GM18909 (cell line): ENCODE data around the gene THSD7A.
A peak's percentile ranks its signal among the peaks of the same experiment; 100 is the strongest.

Experiments
- ATAC-seq: cut with Tn5 transposase; IDR thresholded peaks from one replicate; pipeline ENCODE4 v1.9.1; 2021; ENCODE audit warnings: mild to moderate bottlenecking; ENCODE audit not compliant: unreplicated experiment, poor library complexity

THSD7A gene

GRCh38 chr7:11434366-11434765 lies 397.6 kb downstream of the THSD7A start:
- no peak for ATAC-seq

DNA sequence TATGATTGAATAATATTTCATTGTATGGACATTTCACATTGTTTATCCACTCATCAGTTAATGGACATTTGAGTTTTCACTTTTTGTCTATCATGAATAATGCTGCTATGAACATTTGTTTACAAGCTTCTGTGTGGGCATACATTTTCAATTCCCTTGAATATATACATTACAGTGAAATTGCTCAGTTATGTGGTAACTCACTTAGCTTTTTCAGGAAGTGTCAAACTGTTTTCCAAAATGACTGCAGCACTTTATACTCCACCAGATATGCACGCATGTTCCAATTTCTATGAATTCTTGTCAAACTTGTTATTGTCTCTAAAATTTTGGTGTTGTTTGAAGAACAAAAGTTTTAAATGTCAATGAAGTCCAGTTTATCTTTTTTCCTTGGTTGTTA lies 401.2 kb downstream of the THSD7A start:
- ATAC-seq, result no peak

DNA sequence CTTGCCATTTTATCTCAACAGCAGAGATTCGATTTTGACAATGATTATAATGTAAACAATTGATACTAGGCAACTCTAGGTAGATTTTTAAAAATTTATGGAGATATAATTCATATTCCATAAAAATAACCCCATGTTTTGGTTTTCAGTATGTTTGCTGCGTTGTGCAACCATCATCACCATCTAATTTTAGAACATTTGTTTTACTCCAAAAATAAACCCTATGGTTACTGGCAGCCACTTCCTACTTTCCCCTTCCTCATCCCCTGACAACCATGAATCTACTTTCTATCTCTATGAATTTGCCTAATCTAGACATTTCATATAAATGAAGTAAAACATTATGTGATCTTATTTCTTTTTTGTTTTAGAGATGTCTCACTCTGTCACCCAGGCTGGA lies 401.9 kb downstream of the THSD7A start:
- ATAC-seq, result no peak

GRCh38 chr7:11428877-11429581 lies 403.0 kb downstream of the THSD7A start:
- ATAC-seq, result no peak

DNA sequence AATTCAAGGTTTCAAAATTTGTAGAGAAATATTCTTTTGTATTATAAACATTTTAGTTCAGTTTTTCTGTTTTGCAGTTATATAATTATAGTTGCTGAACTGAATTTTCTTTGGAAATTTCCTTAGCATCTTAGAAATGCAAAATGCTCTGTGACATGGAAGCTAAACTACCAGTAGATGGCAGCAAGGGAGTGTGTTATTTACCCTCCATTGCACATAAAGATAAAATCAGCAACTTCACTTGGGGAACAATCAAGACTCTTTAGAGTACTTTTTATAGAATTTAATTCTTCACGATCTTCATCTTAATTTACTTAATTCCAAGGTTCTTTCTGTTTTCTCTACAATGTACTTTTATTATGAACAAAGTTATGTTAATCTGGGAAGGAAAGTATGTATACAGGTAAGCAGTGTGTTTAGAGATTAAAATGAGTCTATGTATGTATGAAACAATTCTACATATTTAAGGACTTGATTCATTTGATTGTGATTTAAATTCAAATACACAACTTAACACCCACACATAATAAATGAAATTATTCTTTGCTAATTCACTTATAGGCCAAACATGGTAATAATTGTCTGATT lies 404.2 kb downstream of the THSD7A start:
- peak; percentile 71 for ATAC-seq

GRCh38 chr7:11424006-11424405 lies 408.0 kb downstream of the THSD7A start:
- ATAC-seq, result no peak

DNA sequence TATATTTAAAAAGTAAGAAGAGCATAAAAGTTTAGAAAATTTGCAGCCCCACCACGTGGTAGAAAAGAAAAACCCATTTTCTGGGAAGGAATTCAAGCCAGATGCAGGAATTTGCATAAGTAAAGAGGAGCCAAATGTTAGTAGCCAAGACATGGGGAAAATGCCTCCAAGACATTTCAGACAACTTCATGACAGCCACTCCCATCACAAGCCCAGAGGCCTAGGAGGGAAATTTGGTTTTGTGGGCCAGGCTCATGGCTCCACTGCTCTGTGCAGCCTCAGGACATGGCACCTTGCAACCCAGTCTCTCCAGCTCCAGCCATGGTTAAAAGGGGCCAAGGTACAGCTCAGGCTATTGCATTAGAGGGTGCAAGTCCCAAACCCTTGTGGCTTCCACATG lies 411.9 kb downstream of the THSD7A start:
- no peak for ATAC-seq

DNA sequence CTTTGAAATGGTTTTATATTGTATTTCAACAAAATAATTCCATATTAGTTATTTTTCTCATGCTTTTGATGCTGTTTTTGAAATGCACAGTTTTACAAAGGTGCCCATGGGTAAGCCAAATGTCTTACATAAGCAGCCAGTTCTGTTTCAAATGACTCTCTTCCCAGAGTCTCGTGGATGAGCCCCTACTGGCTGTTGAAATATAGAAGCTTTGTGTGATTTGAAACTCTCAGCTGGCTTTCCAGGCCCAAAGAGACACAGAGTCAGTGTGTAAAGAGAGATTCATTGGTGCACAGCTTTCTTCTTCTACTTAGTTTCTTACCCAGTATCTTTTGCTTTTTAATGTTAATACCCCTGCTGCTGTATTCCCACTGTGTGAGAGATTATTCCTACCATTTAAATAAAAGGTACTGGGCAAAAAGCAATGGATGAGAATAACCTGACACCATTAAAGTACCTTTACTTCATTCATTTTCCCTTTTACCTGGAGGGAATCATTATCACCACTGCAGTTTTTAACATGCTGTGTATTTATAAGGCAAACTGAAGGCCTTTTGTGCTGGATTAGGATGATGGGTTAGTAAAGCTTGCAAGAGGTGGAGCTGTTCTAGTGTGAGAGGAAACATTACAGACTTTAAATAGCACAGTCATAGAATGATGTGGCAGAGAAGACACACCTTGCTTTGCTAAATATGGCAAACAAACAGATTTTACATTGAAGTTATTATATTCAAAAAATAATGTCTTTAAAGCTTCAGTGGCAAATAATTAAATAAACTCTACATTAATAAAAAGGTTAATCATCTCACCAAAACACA lies 415.1 kb downstream of the THSD7A start:
- no peak for ATAC-seq

DNA sequence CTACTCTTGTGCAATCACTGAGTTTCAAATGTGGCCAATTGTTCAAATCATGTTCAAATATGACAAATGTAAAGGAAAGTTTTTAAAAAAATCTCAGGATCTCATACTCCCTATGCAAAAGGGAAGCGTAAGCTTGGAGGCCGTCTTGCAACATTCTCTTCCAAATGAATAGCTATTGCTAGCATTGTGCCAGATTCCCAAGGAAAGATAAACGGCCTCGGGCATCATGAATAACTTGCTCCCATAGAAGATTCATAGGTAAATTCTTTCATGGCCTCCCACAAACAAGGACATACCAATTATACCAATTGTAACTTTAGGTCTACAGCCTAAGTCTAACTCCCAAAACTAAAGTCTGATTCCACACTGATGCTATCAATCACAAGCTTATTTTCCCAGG lies 416.9 kb downstream of the THSD7A start:
- no peak for ATAC-seq

- ATAC-seq, result no peak
Measured at GRCh38 chr7:11413901-11414300, 418.1 kb downstream of the THSD7A start.

- ATAC-seq, result no peak
Measured at GRCh38 chr7:11412036-11412435, 420.0 kb downstream of the THSD7A start.

GRCh38 chr7:11410656-11411644 lies 421.0 kb downstream of the THSD7A start:
- ATAC-seq, result no peak

GRCh38 chr7:11404355-11404754 lies 427.6 kb downstream of the THSD7A start:
- ATAC-seq, result no peak

- ATAC-seq, result no peak
Measured at GRCh38 chr7:11403781-11404180, 428.2 kb downstream of the THSD7A start.

GRCh38 chr7:11394438-11394837 lies 437.6 kb downstream of the THSD7A start:
- no peak for ATAC-seq

DNA sequence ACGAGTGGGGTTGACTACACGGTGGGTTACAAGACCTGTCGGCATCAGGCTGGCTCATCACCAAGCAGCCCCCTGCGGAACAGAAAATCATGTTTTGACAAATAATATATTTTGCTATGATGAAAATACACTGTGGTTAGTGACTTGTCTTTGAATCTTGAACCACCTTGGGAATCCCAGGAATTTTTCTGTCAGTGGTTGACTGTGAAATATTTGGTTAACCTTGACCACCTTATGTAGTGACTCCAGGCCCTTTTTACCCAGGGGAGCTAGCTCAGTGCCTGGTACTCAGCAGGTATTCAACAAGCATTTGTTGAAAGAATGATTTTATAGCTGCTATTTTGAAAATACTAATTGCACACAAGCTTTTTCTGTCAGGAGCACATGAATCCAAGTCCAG lies 452.4 kb downstream of the THSD7A start:
- ATAC-seq, result no peak

DNA sequence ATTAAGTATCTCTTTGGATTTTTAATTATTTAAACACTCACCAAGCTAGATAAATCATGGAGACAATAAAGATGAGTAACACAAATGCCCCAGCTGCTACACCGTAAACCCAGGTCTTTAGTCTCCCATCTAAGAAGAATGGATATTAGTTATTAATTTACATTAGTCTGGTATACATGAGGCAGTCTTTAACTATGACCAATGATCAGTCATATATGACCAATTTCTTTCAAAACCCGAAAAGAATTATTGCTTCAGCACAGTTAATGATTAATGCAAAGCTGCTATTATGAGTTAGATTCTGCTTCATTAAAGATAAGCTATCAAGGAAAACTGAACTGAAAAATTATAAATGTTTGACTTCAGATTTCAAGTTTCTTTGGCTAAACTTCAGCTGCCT lies 455.5 kb downstream of the THSD7A start:
- ATAC-seq, result no peak

DNA sequence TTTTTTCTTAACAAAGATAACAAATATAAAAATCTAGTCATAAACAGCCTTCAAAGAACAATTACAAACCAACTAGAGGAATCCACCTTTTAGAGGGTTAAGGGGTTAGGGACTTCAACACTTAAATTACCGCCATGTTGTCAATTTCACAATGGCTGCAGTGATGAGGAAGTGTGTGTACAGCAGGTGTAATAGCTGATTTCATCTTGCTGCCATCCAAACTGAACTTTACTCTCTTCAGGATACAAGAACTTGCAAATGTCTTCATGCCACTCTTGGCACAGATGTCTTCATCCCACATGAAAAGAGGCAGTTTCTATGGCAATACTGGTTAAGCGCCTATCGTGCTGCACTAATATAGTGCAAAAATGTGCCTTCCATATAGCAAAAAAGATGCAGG lies 457.4 kb downstream of the THSD7A start:
- no peak for ATAC-seq

DNA sequence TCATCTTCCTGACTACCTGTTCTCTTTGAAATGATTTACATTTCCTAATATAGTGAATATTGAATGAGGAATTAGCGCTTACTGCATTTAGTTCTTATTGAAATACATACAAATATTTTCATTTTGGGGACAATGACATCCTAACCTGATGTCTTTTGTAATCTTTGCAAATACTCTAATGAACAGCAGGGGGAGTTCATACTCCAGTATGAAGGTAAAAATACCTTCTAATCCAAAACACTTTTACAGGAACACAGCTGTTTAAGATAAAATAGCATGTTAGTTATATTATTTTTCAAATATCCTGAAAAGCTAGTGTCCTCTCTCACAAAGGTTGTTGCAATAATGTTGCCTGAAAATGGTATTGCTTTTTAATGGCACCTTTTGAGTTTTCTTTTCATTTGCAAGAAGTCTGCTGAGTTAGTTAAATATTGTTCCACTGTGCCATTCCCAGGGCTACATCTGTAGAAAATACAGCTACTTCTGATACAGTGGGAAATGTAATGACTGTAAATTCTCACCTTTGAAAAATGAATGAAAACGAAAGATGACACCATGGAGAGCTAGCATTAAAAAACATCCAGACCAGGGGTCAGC lies 458.4 kb downstream of the THSD7A start:
- peak; percentile 56 for ATAC-seq

DNA sequence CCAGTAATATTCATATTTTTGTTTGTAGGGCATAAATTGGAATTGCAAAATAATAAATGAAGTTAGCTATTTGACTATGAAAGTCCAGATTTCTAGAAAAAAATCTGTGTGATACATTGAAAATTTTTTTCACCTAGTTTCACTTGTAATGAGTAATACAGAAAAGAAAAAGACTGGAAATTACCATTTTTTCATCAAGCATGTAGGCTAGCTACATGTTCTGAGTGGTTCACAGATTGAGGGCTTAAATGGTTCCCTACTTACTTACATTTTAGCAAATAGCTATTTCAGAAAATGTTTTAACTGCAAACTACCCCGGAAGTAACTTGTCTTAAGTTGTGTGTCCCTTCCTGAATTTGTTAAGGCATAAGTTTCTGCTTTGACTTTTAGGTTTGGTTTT lies 462.3 kb downstream of the THSD7A start:
- no peak for ATAC-seq
